GM12892 (cell line): ENCODE results near the gene ERCC2.

Experiments
- POLR2A ChIP-seq: IDR thresholded peaks from 2 replicates; pipeline ENCODE4 v1.6.1; 2011; ENCODE audit warnings: low read depth, low read length, control low read depth
- POLR2AphosphoS5 ChIP-seq: IDR thresholded peaks from 2 replicates; pipeline ENCODE4 v1.6.1; 2011; ENCODE audit warnings: low read depth, low read length, control low read depth

DNA sequence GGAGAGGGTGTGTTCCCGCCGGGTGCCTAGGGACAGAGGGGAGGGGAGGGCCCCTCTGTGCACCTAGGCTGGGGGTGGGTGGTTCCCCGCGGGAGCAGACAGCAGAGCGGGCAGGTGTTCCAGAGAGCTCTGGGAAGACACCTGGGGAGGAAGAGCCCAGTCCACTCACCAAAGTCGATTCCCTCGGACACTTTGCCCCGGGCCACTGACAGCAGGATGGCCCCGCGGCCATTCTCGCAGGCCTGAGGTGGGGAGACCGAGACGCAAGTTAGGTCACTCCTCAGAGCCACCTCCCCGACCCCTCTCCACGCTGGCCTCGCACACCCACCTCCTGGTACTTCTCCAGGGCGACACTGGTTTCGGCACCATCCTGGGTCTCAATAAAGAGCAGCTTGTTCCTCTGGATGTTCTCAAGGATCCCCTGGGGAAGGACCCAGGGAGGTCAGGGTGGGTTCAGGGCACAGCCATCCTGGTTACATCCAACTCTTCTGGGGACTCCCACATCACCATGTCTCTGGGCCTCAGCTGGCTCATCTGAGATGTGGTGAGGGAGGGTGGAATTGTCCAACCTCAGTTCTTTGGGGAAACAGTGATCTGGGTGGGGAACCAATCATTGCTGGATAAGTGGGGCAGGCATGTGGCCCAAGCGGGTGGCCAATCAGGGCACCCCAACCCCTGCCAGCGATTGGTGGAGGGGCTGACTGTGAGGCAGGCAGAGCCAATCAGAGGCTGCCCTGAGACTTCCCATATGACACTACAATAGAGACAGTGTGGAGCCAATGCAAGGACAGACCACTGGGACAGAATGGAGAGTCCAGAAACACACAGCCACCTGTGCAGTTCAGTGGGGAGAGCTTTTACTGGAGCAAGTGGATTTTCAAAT is 17.2 kb downstream of the ERCC2 start:
- TF ChIP-seq POLR2A (no peak), POLR2AphosphoS5 (no peak)
